Activated naive CD8-positive, alpha-beta T cell treated with anti-CD3 and anti-CD28 coated beads, Interleukin-2, amount 50 U/mL, for 24 hours (primary cell): ENCODE data around the gene ZDHHC7.
A peak's percentile ranks its signal among the peaks of the same experiment; 100 is the strongest.

Experiments
- ATAC-seq: fragments of 150-1000 bp; cut with Tn5 transposase; one replicate; pipeline ENCODE4 v1.10.0; 2021
- DNase-seq: peaks from one replicate; pipeline ENCODE4 v3.0.0; 2021
- H3K27ac Mint-ChIP-seq: one replicate; pipeline ENCODE4 v1.8.0; 2021; ENCODE audit warnings: mild to moderate bottlenecking, mixed read lengths
- H3K27me3 Mint-ChIP-seq: one replicate; pipeline ENCODE4 v1.8.0; 2021; ENCODE audit warnings: mixed read lengths
- H3K36me3 Mint-ChIP-seq: one replicate; pipeline ENCODE4 v1.8.0; 2021; ENCODE audit warnings: low read depth, mixed read lengths
- H3K4me1 Mint-ChIP-seq: one replicate; pipeline ENCODE4 v1.8.0; 2021; ENCODE audit warnings: mixed read lengths
- H3K4me3 Mint-ChIP-seq: one replicate; pipeline ENCODE4 v1.8.0; 2021; ENCODE audit warnings: mild to moderate bottlenecking, moderate library complexity, mixed read lengths
- H3K9me3 Mint-ChIP-seq: one replicate; pipeline ENCODE4 v1.8.0; 2021; ENCODE audit warnings: mixed read lengths

The ZDHHC7 gene

DNA sequence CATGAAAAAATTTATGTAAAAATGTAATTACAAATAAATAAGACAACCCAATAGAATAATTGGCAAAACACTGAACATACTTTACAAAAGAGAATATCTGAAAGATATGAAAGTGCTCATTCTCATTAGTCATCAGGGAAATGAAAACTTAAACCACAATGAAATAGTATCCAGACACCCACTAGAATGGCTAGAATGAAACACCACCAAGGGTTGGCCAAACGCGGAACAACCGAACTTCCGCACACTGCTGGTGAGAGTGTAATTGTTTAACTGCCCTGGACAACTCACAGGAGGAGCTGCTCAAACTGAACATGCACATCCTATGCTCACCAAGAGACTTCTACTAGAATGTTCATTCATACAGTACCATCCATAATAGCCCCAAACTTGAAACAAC is 5.8 kb upstream of the ZDHHC7 start:
- ATAC-seq = peak; percentile 89
- Mint-ChIP-seq H3K4me3 (peak overlapping the region; percentile 36), H3K36me3 (no peaks in the 10 kb centered on the region)

GRCh38 chr16:85015481-85016187 is 4.3 kb upstream of the ZDHHC7 start:
- Mint-ChIP-seq H3K9me3 (no peaks in the 10 kb centered on the region), H3K27me3 (peaks cover 2% of the 10 kb centered on the region), H3K4me3 (no peak overlapping the region), H3K36me3 (no peaks in the 10 kb centered on the region), H3K27ac (no peak overlapping the region), H3K4me1 (peaks cover 29% of the 10 kb centered on the region)
- ATAC-seq (no peak), DNase-seq (no peak)

More for the DNA sequence above, 5.8 kb upstream of the ZDHHC7 start:
- peaks cover 28% of the 10 kb centered on the region for H3K4me1 Mint-ChIP-seq
- DNase-seq = no peak
- peak overlapping the region; percentile 68 for H3K27ac Mint-ChIP-seq
- no peaks in the 10 kb centered on the region for H3K9me3 Mint-ChIP-seq
- peaks cover 2% of the 10 kb centered on the region for H3K27me3 Mint-ChIP-seq

GRCh38 chr16:85014311-85014710 is 3.0 kb upstream of the ZDHHC7 start:
- ATAC-seq (no peak), DNase-seq (no peak)
- Mint-ChIP-seq H3K4me1 (peaks cover 40% of the 10 kb centered on the region), H3K27me3 (peaks cover 2% of the 10 kb centered on the region), H3K9me3 (no peaks in the 10 kb centered on the region), H3K4me3 (no peak overlapping the region), H3K36me3 (no peaks in the 10 kb centered on the region), H3K27ac (no peak overlapping the region)

DNA sequence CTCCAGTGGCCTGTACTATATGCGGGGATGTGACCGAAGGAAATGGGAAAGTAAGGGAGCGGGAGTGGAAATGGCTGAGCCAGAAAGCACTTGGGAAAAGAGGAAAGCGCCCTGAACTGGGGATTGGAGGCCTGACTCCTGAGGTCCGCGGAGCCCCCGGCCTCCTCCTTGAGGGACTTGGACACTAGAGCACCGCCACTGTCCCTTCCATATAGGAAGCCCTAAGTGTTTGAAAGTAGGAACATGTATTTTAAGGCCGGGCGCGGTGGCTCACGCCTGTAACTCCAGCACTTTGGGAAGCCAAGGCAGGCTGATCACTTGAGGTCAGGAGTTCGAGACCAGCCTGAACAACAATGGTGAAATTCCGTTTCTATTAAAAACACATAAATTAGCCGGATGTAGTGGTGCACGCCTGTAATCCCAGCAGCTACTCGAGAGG is 530 bp upstream of the ZDHHC7 start:
- ATAC-seq (no peak), DNase-seq (no peak)
- no peaks in the 10 kb centered on the region for H3K27me3 Mint-ChIP-seq
- peaks cover 37% of the 10 kb centered on the region for H3K4me1 Mint-ChIP-seq
- H3K4me3 Mint-ChIP-seq = peak overlapping the region; percentile 86
- H3K27ac Mint-ChIP-seq = peak overlapping the region; percentile 88
- H3K36me3 Mint-ChIP-seq = peaks cover under 1% of the 10 kb centered on the region
- no peaks in the 10 kb centered on the region for H3K9me3 Mint-ChIP-seq

GRCh38 chr16:85010446-85010930 is 847 bp downstream of the ZDHHC7 start:
- DNase-seq = no peak
- Mint-ChIP-seq H3K36me3 (peaks cover 2% of the 10 kb centered on the region), H3K4me3 (peak overlapping the region; percentile 97), H3K27ac (peak overlapping the region; percentile 87), H3K9me3 (no peaks in the 10 kb centered on the region), H3K27me3 (no peaks in the 10 kb centered on the region), H3K4me1 (peaks cover 33% of the 10 kb centered on the region)
- ATAC-seq = peak; percentile 2

DNA sequence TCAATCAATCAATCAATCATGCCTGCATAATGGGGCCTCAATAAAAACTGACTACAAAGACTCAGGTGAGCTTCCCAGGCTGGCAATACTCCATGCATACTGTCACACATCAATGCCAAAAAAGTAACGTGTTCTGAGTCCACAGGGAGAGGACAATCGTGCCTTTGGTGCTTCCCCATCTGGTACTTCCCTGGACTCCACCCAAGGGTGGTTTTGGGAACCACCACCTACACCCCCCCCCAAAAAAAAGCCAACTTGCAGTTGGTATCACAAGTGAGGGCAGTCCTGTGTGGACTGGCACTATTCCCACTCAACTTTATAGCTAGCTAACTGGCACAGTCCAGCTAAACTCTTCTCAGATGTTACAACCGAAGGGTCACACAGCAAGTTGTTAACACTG is 3.1 kb downstream of the ZDHHC7 start:
- Mint-ChIP-seq H3K9me3 (no peaks in the 10 kb centered on the region), H3K4me3 (no peak overlapping the region), H3K4me1 (peaks cover 51% of the 10 kb centered on the region), H3K27ac (no peak overlapping the region), H3K36me3 (peaks cover 5% of the 10 kb centered on the region), H3K27me3 (no peaks in the 10 kb centered on the region)
- DNase-seq (no peak), ATAC-seq (no peak)

- H3K27me3 Mint-ChIP-seq = no peaks in the 10 kb centered on the region
- ATAC-seq (no peak), DNase-seq (no peak)
- no peak overlapping the region for H3K4me3 Mint-ChIP-seq
- no peaks in the 10 kb centered on the region for H3K9me3 Mint-ChIP-seq
- H3K27ac Mint-ChIP-seq = no peak overlapping the region
- peaks cover 7% of the 10 kb centered on the region for H3K36me3 Mint-ChIP-seq
- H3K4me1 Mint-ChIP-seq = peaks cover 58% of the 10 kb centered on the region
Measured at GRCh38 chr16:85007496-85008214, 3.7 kb downstream of the ZDHHC7 start.

DNA sequence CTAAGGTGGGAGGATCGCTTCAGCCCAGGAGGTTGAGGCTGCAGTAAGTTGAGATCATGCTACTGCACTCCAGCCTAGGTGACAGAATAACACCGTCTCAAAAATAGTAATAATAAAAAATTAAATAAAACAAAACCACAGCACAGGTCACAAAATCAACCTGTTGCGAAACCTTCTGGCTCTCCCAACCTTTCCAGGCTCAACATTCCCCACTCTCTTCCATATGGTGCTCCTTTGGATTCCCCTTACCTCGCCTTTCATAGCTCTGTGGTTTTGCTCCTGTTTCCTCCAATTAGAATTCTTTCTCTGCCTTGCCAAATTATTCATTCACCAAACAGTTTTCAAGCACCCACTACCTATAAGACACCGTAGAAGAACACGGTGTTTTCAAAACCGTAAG is 4.7 kb downstream of the ZDHHC7 start:
- no peaks in the 10 kb centered on the region for H3K9me3 Mint-ChIP-seq
- H3K36me3 Mint-ChIP-seq = peaks cover 13% of the 10 kb centered on the region
- H3K4me1 Mint-ChIP-seq = peaks cover 65% of the 10 kb centered on the region

GRCh38 chr16:85005285-85006069 is 5.9 kb downstream of the ZDHHC7 start:
- ATAC-seq = no peak
- Mint-ChIP-seq H3K4me1 (peaks cover 65% of the 10 kb centered on the region), H3K36me3 (peaks cover 16% of the 10 kb centered on the region), H3K27me3 (no peaks in the 10 kb centered on the region), H3K27ac (no peak overlapping the region), H3K4me3 (no peak overlapping the region), H3K9me3 (no peaks in the 10 kb centered on the region)
- DNase-seq = no peak

More for the DNA sequence above, 4.7 kb downstream of the ZDHHC7 start:
- Mint-ChIP-seq H3K4me3 (no peak overlapping the region), H3K27me3 (no peaks in the 10 kb centered on the region), H3K27ac (no peak overlapping the region)
- DNase-seq (no peak), ATAC-seq (no peak)

DNA sequence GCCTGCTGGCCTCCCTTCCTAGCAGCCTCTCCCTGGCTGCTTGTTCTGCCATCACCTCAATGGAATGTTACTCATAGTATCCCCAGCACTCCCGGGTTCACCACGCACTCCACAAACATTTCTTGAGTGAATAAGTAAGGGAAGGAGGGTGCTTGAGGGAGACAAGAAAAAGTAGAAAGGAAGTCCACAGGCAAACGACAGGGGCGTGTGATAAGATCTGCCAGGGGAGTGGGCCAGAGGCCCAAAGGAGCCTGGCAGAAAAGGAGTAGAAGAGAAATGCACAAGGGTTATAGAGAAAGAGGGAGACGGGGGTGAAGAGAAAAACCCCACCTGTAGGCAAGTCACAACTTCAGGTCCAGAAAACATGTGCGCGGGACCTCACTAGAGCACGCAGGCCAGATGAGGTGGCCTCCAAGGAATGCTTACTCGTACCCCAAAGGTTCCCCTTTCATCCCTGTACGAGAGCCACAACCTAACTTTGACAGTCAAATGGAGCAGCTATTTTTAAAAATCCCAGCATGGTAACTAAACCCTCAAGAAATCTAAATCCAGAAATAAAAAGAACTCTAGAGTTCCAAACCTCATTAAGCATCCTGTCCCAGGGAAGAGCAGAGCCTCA is 6.6 kb downstream of the ZDHHC7 start:
- peaks cover 57% of the 10 kb centered on the region for H3K4me1 Mint-ChIP-seq
- H3K36me3 Mint-ChIP-seq = peaks cover 17% of the 10 kb centered on the region
- no peaks in the 10 kb centered on the region for H3K9me3 Mint-ChIP-seq
- no peak overlapping the region for H3K4me3 Mint-ChIP-seq
- ATAC-seq = no peak
- no peak overlapping the region for H3K27ac Mint-ChIP-seq
- no peak for DNase-seq
- H3K27me3 Mint-ChIP-seq = no peaks in the 10 kb centered on the region

- H3K4me1 Mint-ChIP-seq = peaks cover 52% of the 10 kb centered on the region
- no peak overlapping the region for H3K4me3 Mint-ChIP-seq
- H3K9me3 Mint-ChIP-seq = no peaks in the 10 kb centered on the region
- peaks cover 21% of the 10 kb centered on the region for H3K36me3 Mint-ChIP-seq
- no peaks in the 10 kb centered on the region for H3K27me3 Mint-ChIP-seq
- H3K27ac Mint-ChIP-seq = peak overlapping the region; percentile 68
- DNase-seq (no peak), ATAC-seq (no peak)
Measured at GRCh38 chr16:85003725-85004586, 7.4 kb downstream of the ZDHHC7 start.

GRCh38 chr16:85003076-85003475 is 8.3 kb downstream of the ZDHHC7 start:
- ATAC-seq = no peak
- Mint-ChIP-seq H3K36me3 (peaks cover 23% of the 10 kb centered on the region), H3K27ac (peak overlapping the region; percentile 81), H3K4me3 (peak overlapping the region; percentile 29), H3K4me1 (peaks cover 45% of the 10 kb centered on the region), H3K27me3 (no peaks in the 10 kb centered on the region), H3K9me3 (no peaks in the 10 kb centered on the region)
- DNase-seq = no peak

DNA sequence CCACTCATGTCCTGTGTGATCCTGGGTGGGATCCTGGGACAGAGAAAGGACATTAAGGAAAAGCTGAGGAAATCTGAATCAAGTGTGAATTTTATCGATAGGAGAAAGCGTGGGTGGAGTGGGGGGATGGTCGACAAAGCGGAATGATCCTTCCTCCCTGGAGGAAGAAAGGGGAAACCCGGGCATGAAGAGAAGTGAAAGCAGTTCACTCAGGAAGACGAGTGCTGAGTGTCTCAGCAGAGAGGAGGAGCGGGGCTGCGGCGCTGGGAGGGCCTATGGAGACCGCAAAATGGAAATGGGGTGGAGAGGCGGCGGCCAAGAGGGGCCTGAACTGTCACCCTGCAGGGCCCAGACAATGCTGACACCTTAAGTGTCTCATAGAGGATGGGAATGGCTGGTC is 8.7 kb downstream of the ZDHHC7 start:
- Mint-ChIP-seq H3K36me3 (peaks cover 23% of the 10 kb centered on the region), H3K27ac (peak overlapping the region; percentile 81), H3K9me3 (no peaks in the 10 kb centered on the region), H3K27me3 (no peaks in the 10 kb centered on the region), H3K4me1 (peaks cover 44% of the 10 kb centered on the region), H3K4me3 (peak overlapping the region; percentile 29)
- no peak for DNase-seq
- peak; percentile 68 for ATAC-seq
